Stimulated activated CD4-positive, alpha-beta T cell treated with anti-CD3 and anti-CD28 coated beads, Interleukin-4, amount 100 ng/mL, for 1 hour (primary cell): Measurements from ENCODE around the gene ABHD12.
"Not testable (repeated sequence)": the region's sequence is repeated elsewhere in the genome, so short reads cannot be mapped to it uniquely, and the experiment has no call there.

Experiments used
- DNase-seq: peaks from one replicate; pipeline ENCODE4 v3.0.0-alpha.2; 2020

ABHD12 gene

DNA sequence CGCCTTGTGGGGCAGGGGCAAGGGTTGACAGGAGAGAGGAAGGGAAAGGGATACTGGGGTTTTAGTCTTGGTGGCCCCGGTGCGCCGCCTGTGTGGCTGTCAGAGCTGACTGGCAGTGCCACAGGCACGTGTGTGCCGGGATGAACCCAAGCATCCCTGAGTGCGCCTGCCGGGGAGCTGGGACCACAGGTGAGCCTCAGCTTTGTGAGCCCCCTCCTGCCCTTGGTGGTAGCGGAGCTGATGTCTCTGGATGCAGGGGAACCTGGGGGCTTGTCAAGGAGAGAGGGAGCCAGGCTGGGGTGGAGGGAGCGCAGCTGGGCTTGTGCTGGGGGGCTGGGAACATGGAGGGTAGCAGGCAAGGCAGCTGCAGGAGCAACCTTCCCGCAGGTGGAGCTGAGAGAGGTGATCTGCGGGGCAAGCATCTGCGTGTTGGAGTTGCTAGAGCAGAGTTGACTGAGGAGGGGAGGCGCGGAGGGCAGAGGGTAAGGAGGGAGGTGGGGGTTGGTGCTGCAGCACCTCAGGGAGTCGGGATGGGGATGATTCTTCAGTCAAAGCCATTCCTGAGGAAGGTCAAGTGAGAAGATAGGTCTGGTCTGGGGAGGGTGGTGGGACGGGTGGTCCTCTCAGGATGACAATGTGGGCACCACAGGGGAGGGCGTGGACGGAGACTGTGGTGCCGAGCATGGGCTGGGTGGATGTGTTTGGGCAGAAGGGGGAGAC, 114.7 kb downstream of the ABHD12 start:
- no peak for DNase-seq

DNA sequence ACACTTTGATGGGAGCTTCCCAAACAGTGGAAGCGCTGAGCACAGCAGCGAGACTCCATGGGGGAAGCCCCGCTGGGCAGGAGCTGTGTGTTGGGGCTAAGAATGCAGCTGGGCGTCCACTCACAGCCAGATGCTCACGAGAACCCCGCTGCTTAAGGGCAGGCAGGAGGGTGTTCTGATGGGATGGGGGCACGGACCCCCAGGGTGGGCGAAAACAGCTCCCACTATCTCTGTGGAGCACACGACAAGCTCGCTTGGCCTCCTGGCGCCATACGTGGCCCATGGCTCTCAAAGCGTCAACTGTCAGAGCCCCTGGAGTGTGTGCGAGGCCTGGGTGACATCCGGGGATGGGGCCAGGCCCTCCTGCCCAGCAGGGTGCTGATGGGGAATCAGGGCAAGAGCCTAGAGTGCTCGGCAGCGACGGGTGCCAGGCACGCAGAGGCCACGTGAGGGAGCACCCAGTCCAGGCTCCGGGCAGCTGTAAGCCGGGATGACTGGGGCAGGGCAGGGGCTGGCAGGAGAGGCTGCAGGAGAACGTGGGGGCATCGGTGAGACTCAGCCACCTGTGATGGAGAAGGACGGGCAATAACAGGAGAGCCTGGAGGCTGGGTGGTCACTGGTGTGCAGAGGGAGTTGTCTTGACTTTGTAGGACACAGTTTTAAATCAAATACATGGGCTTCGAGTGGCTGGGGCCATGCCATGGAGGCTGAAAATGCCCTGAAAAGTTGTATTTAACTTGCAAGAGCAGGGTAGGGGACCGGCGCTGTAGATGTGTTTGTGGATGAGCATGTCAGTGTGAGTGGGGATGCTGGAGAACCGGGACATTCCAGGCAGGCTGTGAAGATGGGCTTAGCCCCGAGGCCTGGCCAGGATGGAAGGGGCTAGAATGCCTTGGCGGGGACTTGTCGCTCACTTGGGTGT, 115.5 kb downstream of the ABHD12 start:
- DNase-seq, result no peak

DNA sequence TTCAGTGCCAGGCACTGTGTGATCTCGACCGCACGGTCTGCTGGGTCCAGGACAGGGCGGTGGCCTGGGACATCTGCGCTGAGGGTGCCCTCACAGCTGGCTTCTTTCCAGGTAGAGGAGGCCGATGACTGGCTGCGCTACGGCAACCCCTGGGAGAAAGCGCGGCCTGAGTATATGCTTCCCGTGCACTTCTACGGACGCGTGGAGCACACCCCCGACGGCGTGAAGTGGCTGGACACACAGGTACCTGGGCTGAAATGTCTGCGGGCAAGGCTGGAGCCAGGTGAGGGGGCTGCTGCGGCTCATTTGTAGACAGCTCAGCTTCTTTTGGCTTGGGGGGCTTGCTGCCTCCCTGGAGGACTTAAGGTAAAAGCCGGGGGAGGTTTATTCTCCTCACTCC, 116.2 kb downstream of the ABHD12 start:
- no peak for DNase-seq

DNA sequence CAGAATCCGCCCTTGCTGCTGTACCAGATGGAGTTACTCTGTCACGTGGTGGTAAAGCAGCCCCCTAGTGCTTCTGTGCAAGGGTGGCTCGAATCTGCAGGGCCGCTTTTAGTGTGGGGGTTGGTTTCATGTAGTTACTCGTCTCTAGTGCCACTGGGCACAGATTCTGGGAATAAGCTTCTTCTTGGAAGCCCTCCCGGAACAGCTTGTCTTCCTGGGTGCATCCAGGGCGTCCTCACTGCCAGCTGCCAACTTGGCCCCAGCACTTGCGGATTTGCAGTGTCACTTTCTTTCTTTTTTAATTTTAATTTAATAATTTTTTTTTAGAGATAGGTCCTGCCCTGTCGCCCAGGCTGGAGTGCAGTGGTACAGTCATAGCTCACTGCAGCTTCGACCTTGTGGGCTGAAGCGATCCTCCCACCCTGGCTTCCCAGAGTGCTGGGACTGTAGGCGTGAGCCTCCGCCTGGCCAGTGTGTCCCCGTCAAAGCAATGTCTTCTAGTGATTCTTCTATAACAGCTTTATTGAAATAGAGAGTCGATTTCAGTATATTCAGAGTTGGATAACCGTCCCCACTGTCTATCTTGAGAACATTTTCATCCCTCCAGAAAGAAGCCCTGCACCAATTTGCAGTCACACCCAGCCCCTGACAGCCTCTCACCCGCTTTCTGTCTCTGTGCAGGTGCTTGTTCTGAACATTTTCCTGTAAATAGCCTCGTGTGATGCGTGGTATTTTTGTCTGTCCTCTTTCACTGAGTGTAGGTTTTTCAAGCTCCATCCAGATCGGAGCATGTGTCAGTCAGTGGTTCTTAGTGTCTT, 116.9 kb downstream of the ABHD12 start:
- no peak for DNase-seq

DNA sequence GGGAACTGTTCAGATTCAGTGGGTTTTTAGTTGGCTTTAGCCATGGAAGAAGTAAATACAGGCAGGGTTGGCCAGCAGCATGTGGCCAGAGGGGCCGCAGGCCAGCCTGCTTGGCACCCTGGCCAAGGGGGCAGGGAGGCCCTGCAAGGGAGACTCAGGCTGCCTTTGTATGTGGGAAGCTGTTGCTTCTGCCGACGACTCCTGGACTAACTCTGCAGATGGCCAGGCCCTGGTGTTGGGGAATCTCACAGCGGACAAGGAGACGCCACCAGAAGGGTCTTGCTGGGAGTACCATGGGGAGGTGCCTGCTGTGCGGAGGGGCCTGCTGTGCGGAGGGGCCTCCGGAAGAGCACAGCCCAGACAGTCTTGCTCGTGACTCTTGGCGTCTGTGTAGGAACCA, 117.6 kb downstream of the ABHD12 start:
- no peak for DNase-seq

DNA sequence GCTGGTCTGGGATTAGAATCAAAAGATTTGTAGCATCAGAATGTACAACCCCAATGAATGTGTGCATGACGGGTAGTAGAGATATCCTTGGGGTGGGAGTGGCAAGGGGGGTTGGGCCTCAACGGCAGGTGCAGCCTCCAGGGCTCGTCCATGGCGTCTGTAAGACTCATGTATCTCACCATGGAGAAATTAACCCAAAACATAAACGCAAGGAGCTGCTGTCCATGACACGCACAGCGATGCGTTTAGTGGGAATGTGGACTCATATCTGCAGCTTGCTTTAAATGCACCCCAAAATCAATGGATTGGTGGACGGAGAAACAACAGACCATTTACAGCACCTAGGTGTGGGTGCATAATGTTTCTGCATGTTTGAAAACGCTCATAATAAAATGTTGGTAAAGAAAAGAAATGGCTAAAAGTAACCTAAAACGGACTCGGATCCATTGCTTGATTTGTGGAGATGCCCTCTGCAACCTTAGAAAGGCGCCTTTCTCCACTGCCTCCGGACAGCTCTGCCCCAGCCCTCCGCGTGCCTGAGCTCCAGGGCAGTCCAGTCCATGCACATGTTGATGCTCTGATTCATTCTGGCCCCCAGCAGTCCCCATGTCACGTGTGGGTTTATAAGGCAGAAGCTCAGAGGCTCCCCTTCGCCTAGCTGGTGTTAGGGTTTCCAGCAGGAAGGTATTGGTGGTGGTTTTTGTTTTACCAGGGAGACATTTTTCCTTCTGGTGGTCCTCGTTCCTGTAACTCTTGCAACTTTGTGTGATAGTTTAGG, 118.2 kb downstream of the ABHD12 start:
- no peak for DNase-seq

DNA sequence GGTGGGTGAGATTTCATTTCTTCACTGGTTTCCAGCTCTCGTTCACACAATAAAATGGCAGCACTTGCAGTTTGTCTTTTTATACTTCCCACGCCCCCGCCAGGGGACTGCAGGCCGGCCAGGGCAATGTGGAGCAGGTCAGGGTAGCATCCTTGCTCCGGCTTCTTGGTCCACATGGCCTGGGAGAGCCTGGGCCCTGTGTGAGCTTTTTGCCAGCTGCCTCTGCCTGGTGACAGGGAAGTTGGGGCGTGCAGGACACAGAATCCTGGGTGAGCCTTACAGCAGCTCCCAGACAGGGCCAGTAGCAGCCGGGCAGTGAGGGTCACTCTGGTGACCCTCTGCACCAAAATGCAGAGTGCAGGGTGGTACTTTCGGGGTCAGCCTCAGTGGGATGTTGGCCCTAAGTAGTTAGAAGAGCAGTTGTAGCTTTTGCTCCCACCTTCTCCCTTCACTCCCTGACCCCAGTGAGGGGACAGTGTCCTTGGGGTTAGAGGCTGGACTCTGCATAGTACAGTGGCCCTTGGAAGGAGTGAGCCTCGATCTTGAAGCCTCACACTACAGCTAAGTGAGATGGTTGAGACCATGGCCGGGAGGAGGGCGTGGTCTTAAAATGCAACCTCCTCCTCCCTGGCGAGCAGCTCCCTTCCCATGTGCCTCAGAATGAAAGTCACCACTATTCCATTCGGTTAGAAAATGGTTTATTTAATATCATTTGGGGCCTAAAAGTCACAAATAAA, 119.0 kb downstream of the ABHD12 start:
- no peak for DNase-seq

DNA sequence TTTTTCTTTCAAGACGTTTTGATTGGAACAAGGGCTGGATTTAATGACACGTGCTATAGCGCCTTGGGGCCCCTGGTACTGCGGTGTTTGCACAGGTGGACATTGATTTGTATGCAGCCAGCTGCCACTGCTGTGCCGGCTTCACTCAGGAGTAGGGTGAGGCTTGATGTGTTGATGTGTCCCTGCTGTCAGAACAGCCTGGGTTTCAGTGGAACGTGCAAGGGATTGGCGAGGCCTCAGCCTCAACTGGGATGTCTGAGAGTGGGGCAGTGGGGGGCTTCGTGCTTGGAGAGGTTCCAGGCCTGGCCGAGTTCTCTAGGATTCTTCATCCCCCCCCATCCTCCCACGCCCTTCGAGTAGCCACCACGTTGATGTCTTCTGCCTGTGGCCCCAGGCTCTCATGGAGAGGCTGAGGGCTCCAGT, 119.8 kb downstream of the ABHD12 start:
- DNase-seq, result no peak

DNA sequence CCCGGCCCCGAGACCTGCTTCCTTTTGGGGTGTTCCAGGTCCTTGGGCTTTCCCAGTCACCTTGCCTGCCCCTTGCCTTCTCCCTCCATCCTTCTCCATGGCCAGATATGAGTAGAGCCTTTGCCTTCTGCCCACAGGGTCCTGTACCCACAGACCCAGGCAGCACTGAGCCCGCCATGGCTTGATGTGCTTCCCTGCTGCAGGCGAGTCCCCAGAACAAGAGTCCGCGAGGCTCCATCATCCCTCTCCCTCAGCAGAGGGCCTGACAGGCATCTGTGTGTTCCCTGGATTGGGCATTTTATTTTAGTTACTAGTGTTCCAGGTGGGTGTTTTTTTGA, 120.8 kb downstream of the ABHD12 start:
- no peak for DNase-seq

DNA sequence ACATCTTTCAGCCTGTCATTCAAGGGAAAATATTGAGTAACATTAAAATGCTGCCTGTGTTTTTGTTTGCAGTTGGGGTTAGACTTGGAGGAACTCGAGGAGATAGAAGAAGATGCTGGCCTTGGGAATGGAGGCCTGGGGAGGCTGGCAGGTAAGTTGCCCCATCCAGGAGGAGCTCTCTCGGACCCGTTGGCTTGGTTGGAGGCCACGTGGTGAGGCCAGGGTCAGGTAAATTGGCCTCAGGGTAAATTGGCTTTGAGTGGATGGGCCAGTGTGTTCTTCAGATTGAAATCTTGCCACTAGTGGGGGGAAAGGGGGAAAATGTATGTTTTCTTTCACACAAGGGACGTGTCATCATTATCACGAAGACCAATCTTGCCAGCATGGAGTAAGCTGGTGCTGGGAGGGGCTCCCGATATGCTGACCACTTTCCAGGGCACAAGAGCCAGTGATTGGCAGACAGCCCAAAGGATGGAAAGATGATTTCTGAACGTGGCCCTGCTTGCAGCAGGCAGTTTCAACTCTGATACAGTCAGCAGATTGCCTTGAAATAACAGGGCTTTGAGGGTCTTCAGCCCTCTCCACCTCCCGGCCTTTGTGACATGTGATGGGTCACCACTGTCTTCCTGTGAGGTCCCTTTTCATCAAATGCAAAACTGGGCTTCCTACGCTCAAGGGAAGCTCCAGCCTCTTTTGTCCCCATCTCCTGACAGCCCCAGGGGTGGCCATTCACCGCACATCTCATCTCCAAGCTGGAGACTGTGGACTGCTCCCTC, 121.4 kb downstream of the ABHD12 start:
- no peak for DNase-seq

DNA sequence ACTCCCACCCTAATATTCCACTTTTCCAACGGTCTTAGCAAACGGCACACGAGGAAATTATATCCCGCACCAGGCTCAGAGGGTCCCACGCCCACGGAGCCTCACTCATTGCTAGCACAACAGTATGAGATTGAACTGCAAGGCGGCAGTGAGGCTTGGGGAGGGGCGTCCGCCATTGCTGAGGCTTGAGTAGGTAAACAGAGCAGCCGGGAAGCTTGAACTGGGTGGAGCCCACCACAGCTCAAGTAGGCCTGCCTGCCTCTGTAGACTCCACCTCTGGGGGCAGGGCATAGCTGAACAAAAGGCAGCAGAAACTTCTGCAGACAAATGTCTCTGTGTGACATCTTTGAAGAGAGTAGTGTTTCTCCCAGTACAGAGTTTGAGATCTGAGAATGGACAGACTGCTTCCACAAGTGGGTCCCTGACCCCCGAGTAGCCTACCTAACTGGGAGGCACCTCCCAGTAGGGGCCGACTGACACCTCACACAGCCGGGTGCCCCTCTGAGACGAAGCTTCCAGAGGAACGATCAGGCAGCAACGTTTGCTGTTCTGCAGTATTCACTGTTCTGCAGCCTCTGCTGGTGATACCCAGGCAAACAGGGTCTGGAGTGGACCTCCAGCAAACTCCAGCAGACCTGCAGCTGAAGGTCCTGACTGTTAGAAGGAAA, 129.7 kb downstream of the ABHD12 start:
- DNase-seq, result not testable (repeated sequence)

DNA sequence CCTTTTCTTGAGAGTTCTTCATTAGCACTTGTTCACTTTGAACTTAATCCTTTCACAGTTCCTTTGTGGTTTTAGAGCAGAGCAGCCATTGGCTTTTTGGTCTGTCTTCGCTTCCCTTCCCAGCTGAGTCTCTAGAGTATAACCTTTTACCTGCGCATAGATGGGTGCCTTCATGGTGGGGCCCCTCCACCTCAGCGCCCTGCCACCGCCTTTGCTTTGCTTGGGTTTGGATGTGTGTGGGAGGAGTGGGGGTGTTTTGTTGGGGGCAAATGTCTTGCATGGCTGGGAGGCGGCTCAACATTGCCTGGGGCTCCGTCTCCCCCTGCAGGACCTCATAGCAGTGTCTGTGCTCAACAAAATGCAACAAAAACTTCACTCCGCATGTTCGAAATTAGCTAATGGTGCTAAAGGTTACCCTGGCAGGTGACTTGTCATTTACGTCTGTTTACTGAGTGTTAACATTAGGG, 130.8 kb downstream of the ABHD12 start:
- no peak for DNase-seq

DNA sequence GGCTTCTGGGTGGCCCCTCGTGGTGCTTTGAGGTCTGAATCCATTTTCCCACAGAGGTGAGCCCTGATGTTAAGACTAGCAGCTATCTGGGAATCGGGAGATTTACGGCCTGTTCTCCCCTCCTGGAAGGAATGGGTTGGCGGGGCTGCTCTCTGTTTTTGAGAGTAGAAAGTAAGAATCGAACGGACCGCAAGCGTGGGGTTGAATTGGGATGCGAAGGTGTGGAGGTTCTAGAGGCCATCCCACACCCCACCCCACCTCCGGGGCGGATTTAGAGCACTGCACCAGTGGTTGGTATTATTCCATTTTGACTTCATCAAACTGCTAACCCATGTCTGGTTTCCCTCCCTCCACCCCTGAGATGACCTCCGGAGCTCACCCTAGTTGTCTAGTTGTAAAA, 131.3 kb downstream of the ABHD12 start:
- no peak for DNase-seq

DNA sequence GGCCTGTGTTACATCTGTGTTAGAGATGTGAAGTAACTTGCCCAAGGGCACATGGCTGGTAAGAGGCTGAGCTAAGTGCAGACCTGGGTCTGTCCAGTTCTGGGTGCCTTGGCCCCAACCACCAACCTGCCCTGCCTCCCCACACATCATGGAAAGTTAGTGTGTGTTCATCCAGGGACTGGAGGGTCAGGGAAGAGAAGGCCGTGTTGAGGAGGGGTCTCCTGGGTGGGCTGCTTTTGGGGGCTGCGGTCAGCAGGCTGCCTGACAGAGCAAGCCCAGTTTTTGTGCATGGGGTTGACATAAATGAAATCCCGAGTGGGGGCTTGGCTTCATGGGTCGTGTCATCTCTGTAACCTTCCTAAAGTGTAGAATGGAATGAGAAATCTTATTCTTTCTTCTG, 131.8 kb downstream of the ABHD12 start:
- no peak for DNase-seq

DNA sequence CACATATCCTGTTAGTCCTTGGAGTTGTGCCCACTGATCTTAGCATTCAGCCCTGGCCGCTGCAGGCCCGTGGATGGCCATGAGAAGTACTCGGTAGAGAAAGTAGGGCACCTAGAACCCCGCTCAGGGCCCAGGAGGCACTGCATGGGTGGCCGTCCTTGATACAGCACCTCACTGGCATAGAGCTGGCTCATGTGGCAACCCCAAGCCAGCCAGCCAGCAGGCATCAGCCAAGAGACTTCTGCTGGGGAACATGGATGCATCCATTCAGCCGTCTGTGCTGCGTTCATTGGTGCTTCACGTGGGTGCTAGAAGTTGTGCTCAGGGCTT, 132.2 kb downstream of the ABHD12 start:
- no peak for DNase-seq

DNA sequence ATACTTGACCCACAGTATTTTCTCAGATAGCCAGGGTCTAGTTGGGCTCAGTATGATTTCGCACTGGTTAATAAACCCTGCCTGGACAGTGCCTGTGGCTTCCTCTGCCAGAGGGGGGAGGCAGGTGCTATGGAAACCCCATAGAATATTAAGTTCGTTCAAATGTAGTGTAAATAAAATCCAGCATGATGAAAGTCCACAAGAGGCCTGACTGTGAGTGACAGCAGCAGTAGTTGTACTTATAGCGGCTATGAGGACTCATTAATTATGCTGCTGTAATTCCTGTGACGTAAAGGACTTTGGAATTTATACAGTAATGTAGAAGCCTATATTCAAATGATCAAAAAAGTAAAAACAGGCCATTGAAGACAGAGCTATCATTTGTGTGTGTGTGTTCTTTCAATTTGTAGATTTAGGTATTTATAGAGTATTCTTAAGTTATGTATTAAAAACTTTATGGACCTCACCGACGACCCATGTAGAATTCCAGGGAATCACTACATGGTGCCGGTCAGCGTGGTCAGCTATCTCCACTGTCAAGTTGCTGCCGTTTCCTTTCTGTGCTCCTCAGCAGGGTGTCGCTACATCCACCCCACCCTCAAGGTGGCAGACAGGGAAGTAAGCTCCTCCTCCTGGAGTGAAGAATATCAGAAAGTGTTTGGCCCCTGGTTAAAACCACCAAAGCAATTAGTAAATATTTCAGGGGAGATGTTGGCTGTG, 132.7 kb downstream of the ABHD12 start:
- DNase-seq, result no peak

DNA sequence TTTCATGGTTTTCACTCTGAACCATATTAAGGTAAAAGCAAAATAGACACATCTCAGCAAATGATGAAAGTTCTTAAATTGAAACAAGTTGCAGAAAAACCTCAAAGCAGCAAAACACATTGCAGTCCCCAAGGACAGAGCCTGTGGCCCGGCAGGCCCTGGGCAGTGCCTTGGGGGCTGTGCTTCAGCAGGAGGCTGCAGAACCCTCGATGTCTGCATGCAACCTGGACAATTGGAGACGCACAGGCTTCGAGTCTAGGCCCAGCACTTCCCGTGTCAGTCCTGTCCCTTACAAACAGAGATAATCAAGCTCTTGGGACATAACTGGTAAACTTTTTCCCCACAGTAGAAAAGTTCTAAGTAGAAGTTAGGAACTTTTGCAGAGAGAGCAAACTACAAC, 133.5 kb downstream of the ABHD12 start:
- no peak for DNase-seq

DNA sequence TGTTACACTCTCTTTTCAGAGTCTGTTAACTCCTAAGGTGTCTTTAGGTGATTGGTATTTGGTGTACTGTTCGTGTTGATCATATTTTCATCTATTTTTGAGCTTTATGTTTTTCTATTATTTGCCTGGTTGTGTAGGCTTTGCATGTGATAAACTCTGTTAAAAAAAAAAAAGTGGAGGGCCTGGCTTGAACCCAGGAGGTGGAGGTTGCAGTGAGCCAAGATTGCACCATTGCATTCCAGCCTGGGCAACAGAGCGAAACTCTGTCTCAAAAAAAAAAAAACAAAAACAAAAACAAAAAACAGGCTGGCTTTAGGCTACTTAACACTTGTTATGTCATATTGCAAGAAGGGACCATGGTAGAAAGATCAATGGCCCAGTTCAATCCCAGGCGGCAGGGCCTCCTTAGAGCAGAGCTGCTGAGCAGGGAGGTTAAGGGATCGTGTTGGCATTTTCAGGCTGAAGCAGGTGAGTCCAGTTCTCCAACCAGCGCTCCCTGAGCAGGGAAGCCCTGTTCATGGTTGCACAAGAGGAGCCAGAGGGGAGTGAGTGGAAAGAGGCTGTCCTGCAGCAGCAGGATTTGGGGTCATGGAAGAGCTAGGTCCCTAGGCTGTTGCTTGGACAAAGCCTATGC, 134.3 kb downstream of the ABHD12 start:
- DNase-seq, result no peak

DNA sequence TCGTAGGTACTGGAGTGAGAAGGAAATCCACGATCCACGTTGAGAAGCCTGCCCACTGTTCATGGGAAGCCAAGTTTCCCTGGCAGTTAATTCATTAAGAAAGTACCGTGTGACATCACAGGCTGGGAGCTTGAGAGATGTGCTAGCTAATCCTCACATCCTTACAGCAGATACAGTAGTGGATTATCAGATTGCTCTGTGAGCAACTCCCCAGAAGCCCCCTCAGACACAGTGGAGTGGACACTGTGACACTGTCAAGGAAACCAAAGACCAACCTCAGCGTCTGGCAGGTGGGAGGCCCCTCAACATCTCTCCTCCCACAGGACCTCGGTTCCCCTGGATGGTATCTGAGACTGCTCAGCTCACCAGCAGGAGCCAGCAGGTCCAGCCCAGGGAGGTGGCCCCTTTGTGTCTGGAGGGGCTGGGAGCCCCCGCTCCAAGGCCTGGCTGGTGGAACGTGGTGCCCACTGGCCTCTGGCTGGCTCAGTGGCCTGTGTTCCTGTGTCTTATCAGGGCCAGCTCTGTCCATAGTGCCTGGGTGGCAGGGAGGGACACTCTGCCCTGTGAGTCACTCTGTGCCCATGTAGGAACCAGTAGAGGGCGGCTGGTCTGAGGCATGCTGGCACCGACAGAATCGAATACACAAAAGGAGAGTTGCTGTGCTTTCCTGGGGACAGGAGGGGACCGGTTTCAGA, 135.5 kb downstream of the ABHD12 start:
- DNase-seq, result no peak
